Measurements from ENCODE around the gene HDAC4. TPM values are rescaled to one million over a fixed set of nuclear protein-coding genes. Genes with fewer than 3 reads are reported as not detected.

HDAC4 gene
- total and polyA plus RNA-seq, 2 of the 8 experiments (the other 6 are each of a cell fraction or from before 2014, with no cell fraction given): 15.4 to 31.5 TPM

- WGBS, 2 experiments (ENCODE audit: extremely low coverage in 1 of 2, insufficient coverage in 1 of 2, insufficient read length in 1 of 2, insufficient replicate concordance in 2 of 2, low coverage in 1 of 2, low lambda C conversion rate in 2 of 2, missing lambda C conversion rate in 1 of 2): 89% methylated on average over 9 of the region's 24 CpGs; no CpG with 5 or more reads in 1 of the 2 experiments
These were observed 299.0 kb downstream of the HDAC4 start for GRCh38 chr2:239101807-239102206.

More at GRCh38 chr2:239101807-239102206, 299.0 kb downstream of the HDAC4 start:
- Histone ChIP-seq H3K4ac (replicated peaks; ENCODE audit: insufficient read length, low read depth, low read length) (no peak overlapping the region), H3K23me2 (ENCODE audit: low read depth, low read length) (no peaks in the 10 kb centered on the region), H2BK5ac (ENCODE audit: low read depth, low read length) (no peak overlapping the region), H3K4me2 (ENCODE audit: insufficient read depth in 1 of 2, low read depth in 2 of 2, low read length in 2 of 2) (no peak overlapping the region), H2BK15ac (ENCODE audit: low read length) (no peak overlapping the region), H4K5ac (ENCODE audit: insufficient read length, low read depth, low read length) (no peak overlapping the region), H4K8ac (ENCODE audit: extremely low read depth, insufficient read depth, low read length) (no peak overlapping the region), H2AFZ (ENCODE audit: low read length) (no peak overlapping the region), H2BK20ac (ENCODE audit: low read length) (no peak overlapping the region), H3K36me3 (ENCODE audit: control insufficient read depth in 2 of 4, insufficient read depth in 4 of 4, low read length in 3 of 4) (peaks cover 0 to 5% (median 2%) of the 10 kb centered on the region in 4 experiments; a peak in 4 of 8 replicates), H3K9me3 (ENCODE audit: insufficient read depth in 2 of 2, low read depth in 1 of 2, low read length in 1 of 2) (no peaks in the 10 kb centered on the region), H3K9ac (replicated peaks in 1 of 4; ENCODE audit: extremely low read depth in 1 of 4, low read depth in 3 of 4, low read length in 3 of 4) (no peak overlapping the region), H3K4me3 (ENCODE audit: extremely low read depth in 1 of 4, insufficient read depth in 2 of 4, low read depth in 3 of 4, low read length in 4 of 4) (no peak overlapping the region), H3K56ac (replicated peaks; ENCODE audit: insufficient read length, low read depth, low read length) (no peak overlapping the region), H3K18ac (ENCODE audit: extremely low read depth, low read length) (no peak overlapping the region), H4K91ac (replicated peaks; ENCODE audit: insufficient read length, low read length) (no peak overlapping the region), H3K14ac (ENCODE audit: insufficient read length) (no peak overlapping the region), H2AK5ac (ENCODE audit: low read depth, low read length) (no peak overlapping the region), H3K79me2 (ENCODE audit: control insufficient read depth in 1 of 2, insufficient read depth in 2 of 2, low read length in 2 of 2) (no peaks in the 10 kb centered on the region), H4K20me1 (replicated peaks in 1 of 2; ENCODE audit: control insufficient read depth in 1 of 2, insufficient read depth in 2 of 2, low read length in 2 of 2) (peaks cover 0 to 2% of the 10 kb centered on the region in 2 experiments), H3K79me1 (ENCODE audit: low read depth, low read length) (no peaks in the 10 kb centered on the region), H2BK120ac (replicated peaks; ENCODE audit: low read depth, low read length) (no peak overlapping the region), H3K27me3 (replicated peaks in 1 of 4; ENCODE audit: control insufficient read depth in 3 of 4, extremely low read depth in 1 of 4, insufficient read depth in 3 of 4, low read length in 3 of 4) (no peaks in the 10 kb centered on the region), H3K27ac (ENCODE audit: low read depth, low read length) (no peak overlapping the region), H3K23ac (ENCODE audit: insufficient read length) (no peak overlapping the region), H3K4me1 (replicated peaks in 1 of 4; ENCODE audit: control insufficient read depth in 3 of 4, insufficient read depth in 4 of 4, low read length in 3 of 4) (no peaks in the 10 kb centered on the region), H2BK12ac (ENCODE audit: low read depth, low read length) (no peak overlapping the region)
- DNase-seq (ENCODE audit: low read depth in 1 of 2, low spot score in 2 of 2) (no peak), FAIRE-seq (no peak)
- ChIA-PET POLR2A (ENCODE audit: partially characterized antibody) (no interaction called here), CTCF (ENCODE audit: partially characterized antibody) (interaction anchor here (0.6 kb wide), 1 partner anchor 306 kb away, joined by 3 read pairs; no protein-coding TSS in a partner anchor)
- TF ChIP-seq SAP30 (IDR thresholded peaks at IDR 0.05; ENCODE audit: insufficient read depth, insufficient replicate concordance, low read length): no peak
- TF ChIP-seq FOSL1 (IDR thresholded peaks at IDR 0.05; ENCODE audit: insufficient read depth, low read depth, low read length): no peak
- TF ChIP-seq GABPA (IDR thresholded peaks at IDR 0.05; ENCODE audit: borderline replicate concordance, insufficient read depth, low read length): no peak
- no peak for TF ChIP-seq KDM4A (IDR thresholded peaks at IDR 0.05; ENCODE audit: low read depth, low read length, severe bottlenecking)
- no peak for TF ChIP-seq NANOG (IDR thresholded peaks at IDR 0.05; ENCODE audit: insufficient read depth, low read depth, low read length, poor library complexity, severe bottlenecking)
- TF ChIP-seq HDAC2 (IDR thresholded peaks at IDR 0.05; ENCODE audit: borderline replicate concordance in 1 of 2, low read depth in 2 of 2, low read length in 2 of 2): no peak
- no peak for TF ChIP-seq CREB1 (IDR thresholded peaks at IDR 0.05)
- no peak for TF ChIP-seq MAFK (IDR thresholded peaks at IDR 0.05; ENCODE audit: low read depth, low read length)
- no peak for TF ChIP-seq TBP (IDR thresholded peaks at IDR 0.05; ENCODE audit: low read depth, low read length)
- TF ChIP-seq CTBP2 (IDR thresholded peaks at IDR 0.05; ENCODE audit: borderline replicate concordance, insufficient read depth, insufficient read length, low read length): no peak
- TF ChIP-seq SP2 (IDR thresholded peaks at IDR 0.05; ENCODE audit: low read length): no peak
- no peak for TF ChIP-seq YY1 (IDR thresholded peaks at IDR 0.05; ENCODE audit: low read depth, low read length)
- TF ChIP-seq, protein P1, sequence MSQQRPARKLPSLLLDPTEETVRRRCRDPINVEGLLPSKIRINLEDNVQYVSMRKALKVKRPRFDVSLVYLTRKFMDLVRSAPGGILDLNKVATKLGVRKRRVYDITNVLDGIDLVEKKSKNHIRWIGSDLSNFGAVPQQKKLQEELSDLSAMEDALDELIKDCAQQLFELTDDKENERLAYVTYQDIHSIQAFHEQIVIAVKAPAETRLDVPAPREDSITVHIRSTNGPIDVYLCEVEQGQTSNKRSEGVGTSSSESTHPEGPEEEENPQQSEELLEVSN (IDR thresholded peaks at IDR 0.05): no peak
- no peak for TF ChIP-seq JUND (IDR thresholded peaks at IDR 0.05; ENCODE audit: low read length)

Data from H1 (cell line).